HEK293 (cell line): Measurements from ENCODE around the gene MAML2.

Source experiments
- CTCF ChIA-PET: fragments of 350-600 bp; formaldehyde crosslinking; extraction: SDS; loops from one replicate; lab custom pipeline; 2021; ENCODE audit warnings: antibody characterized with exemption; lab: Yijun Ruan, JAX
- POLR2A ChIA-PET: fragments of 300-600 bp; formaldehyde crosslinking; extraction: SDS; loops from one replicate; lab custom pipeline; 2020; ENCODE audit warnings: antibody characterized with exemption, inconsistent platforms; lab: Yijun Ruan, JAX
- H3K27ac ChIP-seq: fragments of 200-500 bp; sonication (Bioruptor generic); 2 replicates; pipeline ENCODE4 v1.5.1; 2014; ENCODE audit warnings: low read depth, low read length, control low read depth, inconsistent platforms; ENCODE audit errors: extremely low read depth
- H3K36me3 ChIP-seq, 2 experiments: fragments of 200-500 bp in 1 of 2; sonication (Bioruptor generic) in 1 of 2; 1 replicate in 1 of 2; 2 replicates in 1 of 2; pipeline ENCODE4 v1.5.1; 2014 to 2017; ENCODE audit warnings: inconsistent platforms in 2 of 2, low read length in 2 of 2; ENCODE audit not compliant: control insufficient read depth in 2 of 2, insufficient read depth in 1 of 2
- H3K4me1 ChIP-seq: fragments of 200-500 bp; sonication (Bioruptor generic); 2 replicates; pipeline ENCODE4 v1.5.1; 2014; ENCODE audit warnings: mild to moderate bottlenecking, low read length, inconsistent platforms; ENCODE audit not compliant: control insufficient read depth, insufficient read depth
- H3K4me3 ChIP-seq: 2 replicates; pipeline ENCODE4 v1.5.1; 2011; ENCODE audit warnings: low read depth, mild to moderate bottlenecking, control low read depth, low read length, moderate library complexity
- H3K9me3 ChIP-seq: fragments of 200-500 bp; sonication (Bioruptor generic); 2 replicates; pipeline ENCODE4 v1.5.1; 2014; ENCODE audit warnings: low read depth, low read length, inconsistent platforms; ENCODE audit not compliant: control insufficient read depth, insufficient read depth
- FEZF1 ChIP-seq: fragments of 450-650 bp; formaldehyde crosslinking; IDR thresholded peaks from 2 replicates; pipeline ENCODE4 v1.5.1; 2016; ENCODE audit warnings: missing biosample characterization, missing genetic modification characterization
- INSM2 ChIP-seq: fragments of 450-650 bp; formaldehyde crosslinking; IDR thresholded peaks from 2 replicates; pipeline ENCODE4 v1.5.1; 2016; ENCODE audit warnings: missing biosample characterization, missing genetic modification characterization
- PRDM4 ChIP-seq: fragments of 450-650 bp; formaldehyde crosslinking; IDR thresholded peaks from 2 replicates; pipeline ENCODE4 v1.5.1; 2017; ENCODE audit warnings: missing biosample characterization, missing genetic modification characterization
- TRIM28 ChIP-seq: IDR thresholded peaks from 2 replicates; pipeline ENCODE4 v1.6.1; 2011; ENCODE audit warnings: low read length, control low read depth, borderline replicate concordance
- ZNF133 ChIP-seq: fragments of 450-650 bp; formaldehyde crosslinking; IDR thresholded peaks from 2 replicates; pipeline ENCODE4 v1.5.1; 2016; ENCODE audit warnings: missing biosample characterization, missing genetic modification characterization
- ZNF416 ChIP-seq: fragments of 450-650 bp; formaldehyde crosslinking; IDR thresholded peaks from 2 replicates; pipeline ENCODE4 v1.5.1; 2016; ENCODE audit warnings: missing biosample characterization, missing genetic modification characterization
- TF ChIP-seq, protein P1 (sequence below): fragments of 450-650 bp; formaldehyde crosslinking; IDR thresholded peaks from 2 replicates; pipeline ENCODE4 v1.5.1; 2017; ENCODE audit warnings: missing biosample characterization, missing genetic modification characterization
- TF ChIP-seq, protein P2 (sequence below): fragments of 450-650 bp; formaldehyde crosslinking; IDR thresholded peaks from 2 replicates; pipeline ENCODE4 v1.5.1; 2016; ENCODE audit warnings: missing biosample characterization, missing genetic modification characterization
- TF ChIP-seq, protein P3 (sequence below): fragments of 450-650 bp; formaldehyde crosslinking; IDR thresholded peaks from 2 replicates; pipeline ENCODE4 v1.5.1; 2016; ENCODE audit warnings: missing biosample characterization, missing genetic modification characterization
- TF ChIP-seq, protein P4 (sequence below): fragments of 450-650 bp; formaldehyde crosslinking; IDR thresholded peaks from 2 replicates; pipeline ENCODE4 v1.5.1; 2016; ENCODE audit warnings: missing biosample characterization, missing genetic modification characterization

Gene MAML2

GRCh38 chr11:96237766-96238266 lies 105.2 kb downstream of the MAML2 start:
- POLR2A ChIA-PET = no interaction called here
- peaks cover 20% of the 10 kb centered on the region for H3K4me1 ChIP-seq

DNA sequence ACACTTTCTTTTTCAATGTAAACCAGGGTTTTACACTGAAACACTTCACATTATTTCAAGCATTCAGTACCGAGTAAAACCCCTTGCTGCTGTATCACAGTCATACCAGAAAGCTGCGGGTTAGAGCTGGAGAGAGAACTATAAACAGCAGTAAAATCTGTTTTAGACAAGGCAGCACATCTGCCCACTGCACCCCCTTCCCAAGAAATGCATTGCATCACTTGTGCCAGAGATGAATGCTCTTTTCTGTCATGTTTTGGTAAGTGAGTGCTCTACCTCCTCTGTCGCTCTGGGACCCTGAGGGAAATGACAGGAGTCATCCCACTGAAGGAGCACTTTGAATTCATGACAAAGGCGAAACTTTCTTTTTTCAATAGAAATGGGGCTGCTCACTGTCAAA lies 107.2 kb downstream of the MAML2 start:
- Histone ChIP-seq H3K4me1 (peaks cover 20% of the 10 kb centered on the region), H3K4me3 (no peak overlapping the region), H3K27ac (no peak overlapping the region), H3K36me3 (no peaks in the 10 kb centered on the region), H3K9me3 (no peaks in the 10 kb centered on the region)
- TF ChIP-seq, protein P1, sequence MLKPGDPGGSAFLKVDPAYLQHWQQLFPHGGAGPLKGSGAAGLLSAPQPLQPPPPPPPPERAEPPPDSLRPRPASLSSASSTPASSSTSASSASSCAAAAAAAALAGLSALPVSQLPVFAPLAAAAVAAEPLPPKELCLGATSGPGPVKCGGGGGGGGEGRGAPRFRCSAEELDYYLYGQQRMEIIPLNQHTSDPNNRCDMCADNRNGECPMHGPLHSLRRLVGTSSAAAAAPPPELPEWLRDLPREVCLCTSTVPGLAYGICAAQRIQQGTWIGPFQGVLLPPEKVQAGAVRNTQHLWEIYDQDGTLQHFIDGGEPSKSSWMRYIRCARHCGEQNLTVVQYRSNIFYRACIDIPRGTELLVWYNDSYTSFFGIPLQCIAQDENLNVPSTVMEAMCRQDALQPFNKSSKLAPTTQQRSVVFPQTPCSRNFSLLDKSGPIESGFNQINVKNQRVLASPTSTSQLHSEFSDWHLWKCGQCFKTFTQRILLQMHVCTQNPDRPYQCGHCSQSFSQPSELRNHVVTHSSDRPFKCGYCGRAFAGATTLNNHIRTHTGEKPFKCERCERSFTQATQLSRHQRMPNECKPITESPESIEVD (tag by site-specific recombination) = peak; percentile 55
- no peak for TF ChIP-seq ZNF133 (tag by site-specific recombination)
- peak; percentile 73 for TF ChIP-seq FEZF1
- ChIA-PET CTCF (no interaction called here), POLR2A (no interaction called here)

More at GRCh38 chr11:96237766-96238266, 105.2 kb downstream of the MAML2 start:
- TF ChIP-seq TRIM28 (no peak), INSM2 (tag by site-specific recombination) (no peak), PRDM4 (tag by site-specific recombination) (no peak), ZNF416 (no peak)
- TF ChIP-seq, protein P2, sequence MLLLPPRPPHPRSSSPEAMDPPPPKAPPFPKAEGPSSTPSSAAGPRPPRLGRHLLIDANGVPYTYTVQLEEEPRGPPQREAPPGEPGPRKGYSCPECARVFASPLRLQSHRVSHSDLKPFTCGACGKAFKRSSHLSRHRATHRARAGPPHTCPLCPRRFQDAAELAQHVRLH (tag by site-specific recombination) = no peak
- TF ChIP-seq, protein P1 (tag by site-specific recombination) = peak; percentile 53
- TF ChIP-seq, protein P3, sequence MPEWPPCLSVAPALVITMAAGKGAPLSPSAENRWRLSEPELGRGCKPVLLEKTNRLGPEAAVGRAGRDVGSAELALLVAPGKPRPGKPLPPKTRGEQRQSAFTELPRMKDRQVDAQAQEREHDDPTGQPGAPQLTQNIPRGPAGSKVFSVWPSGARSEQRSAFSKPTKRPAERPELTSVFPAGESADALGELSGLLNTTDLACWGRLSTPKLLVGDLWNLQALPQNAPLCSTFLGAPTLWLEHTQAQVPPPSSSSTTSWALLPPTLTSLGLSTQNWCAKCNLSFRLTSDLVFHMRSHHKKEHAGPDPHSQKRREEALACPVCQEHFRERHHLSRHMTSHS (tag by site-specific recombination) = no peak
- TF ChIP-seq, protein P4, sequence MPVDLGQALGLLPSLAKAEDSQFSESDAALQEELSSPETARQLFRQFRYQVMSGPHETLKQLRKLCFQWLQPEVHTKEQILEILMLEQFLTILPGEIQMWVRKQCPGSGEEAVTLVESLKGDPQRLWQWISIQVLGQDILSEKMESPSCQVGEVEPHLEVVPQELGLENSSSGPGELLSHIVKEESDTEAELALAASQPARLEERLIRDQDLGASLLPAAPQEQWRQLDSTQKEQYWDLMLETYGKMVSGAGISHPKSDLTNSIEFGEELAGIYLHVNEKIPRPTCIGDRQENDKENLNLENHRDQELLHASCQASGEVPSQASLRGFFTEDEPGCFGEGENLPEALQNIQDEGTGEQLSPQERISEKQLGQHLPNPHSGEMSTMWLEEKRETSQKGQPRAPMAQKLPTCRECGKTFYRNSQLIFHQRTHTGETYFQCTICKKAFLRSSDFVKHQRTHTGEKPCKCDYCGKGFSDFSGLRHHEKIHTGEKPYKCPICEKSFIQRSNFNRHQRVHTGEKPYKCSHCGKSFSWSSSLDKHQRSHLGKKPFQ (tag by site-specific recombination) = no peak
- Histone ChIP-seq H3K4me3 (no peak overlapping the region), H3K27ac (no peak overlapping the region), H3K9me3 (no peaks in the 10 kb centered on the region), H3K36me3 (no peaks in the 10 kb centered on the region)
- CTCF ChIA-PET = interaction anchor here (0.7 to 3.2 kb wide), 4 partner anchors 9 to 173 kb away, joined by 3 to 13 read pairs (median 4); partner anchors contain the start of gene MAML2
